ENCODE measurements around the gene SOS1.
"Not testable (repeated sequence)": the region's sequence is repeated elsewhere in the genome, so short reads cannot be mapped to it uniquely, and the experiment has no call there.

Gene SOS1

DNA sequence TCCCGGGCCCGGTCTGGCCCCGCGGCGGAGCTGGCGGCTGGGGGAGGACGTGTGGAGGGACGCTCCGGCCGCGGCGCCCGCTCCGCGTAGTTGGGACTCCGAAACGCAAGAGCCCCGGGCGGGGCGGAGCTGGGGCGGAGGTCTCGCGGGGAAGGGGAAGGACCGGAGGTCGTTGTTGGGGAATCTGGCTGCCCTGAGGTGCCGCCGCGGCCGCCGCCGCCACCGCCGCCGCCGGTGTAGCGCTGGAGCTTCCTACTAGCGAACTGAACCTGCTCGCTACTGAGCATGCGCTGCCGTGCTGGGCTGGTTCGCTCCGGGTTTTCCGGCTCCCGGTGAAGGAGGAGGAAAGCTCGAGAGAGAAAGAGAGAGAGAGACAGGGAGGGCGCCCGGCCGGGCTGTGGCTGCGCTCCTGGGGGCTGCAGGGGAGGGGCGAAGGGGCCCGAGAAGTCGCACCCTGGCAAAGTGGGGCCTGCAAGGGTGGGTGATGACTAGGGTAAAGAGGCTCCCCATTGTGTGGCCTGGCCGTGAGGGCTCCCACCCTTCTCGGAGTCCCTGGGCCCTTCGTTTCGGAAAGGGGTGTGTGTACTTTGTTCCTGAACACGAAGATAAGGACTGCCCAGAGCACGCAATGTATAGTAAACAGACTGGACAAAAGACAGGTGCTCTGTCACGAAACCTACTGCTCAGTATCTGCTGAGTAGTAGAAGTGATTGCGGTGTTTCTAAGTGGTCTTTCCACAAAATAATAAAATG, at the start of gene SOS1:
SOS1 (minus strand) TSS at position 281 of the 752 bp plus-strand sequence. CDS start 629 bp downstream, outside the sequence.
- peak; percentile 86 for DNase-seq

DNA sequence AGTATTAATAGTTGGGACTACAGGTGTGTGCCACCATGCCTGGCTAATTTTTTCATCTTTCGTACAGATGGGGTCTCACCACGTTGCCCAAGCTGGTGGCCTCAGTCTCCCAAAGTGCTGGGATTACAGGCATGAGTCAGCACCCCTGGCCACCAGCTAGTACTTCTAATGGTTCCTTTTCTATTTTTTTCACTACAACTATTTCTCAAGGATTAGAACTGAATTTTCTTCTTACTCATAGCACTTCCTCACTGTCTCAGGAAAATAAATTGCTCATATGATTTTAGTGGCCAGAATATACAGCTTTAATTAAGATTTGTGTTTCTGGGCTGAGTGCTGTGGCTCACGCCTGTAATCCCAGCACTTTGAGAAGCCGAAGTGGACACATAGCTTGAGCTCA, 43.2 kb upstream of the SOS1 start:
- no peak for DNase-seq

DNA sequence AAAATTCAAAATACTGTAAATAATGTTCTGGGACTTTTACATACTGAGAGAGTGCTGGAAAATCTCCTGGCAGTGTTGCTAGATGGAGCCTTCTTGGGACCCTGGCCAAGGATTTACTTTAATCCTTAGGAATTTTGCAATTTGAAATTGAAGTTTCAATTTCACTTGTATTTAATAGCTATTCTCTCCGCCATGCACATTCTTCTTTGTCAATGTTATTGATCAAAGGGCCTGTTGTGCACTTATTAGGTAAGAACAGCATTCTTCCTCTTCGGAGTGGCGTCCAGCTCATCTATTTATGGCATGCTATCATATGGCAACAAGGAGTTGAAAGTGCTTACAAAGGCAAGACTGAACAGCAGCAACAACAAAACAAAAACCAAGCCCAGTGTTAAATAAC, 40.1 kb upstream of the SOS1 start:
- DNase-seq = no peak

DNA sequence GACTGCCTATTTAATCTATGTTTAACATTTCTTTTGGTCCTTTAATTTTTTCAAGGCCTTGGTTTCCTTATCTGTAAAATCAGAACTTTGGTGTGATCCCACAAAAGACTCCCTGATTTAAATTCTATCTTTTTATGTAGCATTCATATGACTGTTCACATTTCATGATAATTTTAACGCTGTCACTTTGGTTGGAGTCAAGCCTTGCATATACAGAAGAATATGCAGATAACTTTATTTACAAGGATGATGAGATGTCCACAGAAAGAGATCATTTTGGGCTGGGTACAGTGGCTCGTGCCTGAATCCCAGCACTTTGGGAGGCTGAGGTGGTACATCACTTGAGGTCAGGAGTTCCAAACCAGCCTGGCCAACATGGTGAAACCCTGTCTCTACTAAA, 38.4 kb upstream of the SOS1 start:
- no peak for DNase-seq

DNA sequence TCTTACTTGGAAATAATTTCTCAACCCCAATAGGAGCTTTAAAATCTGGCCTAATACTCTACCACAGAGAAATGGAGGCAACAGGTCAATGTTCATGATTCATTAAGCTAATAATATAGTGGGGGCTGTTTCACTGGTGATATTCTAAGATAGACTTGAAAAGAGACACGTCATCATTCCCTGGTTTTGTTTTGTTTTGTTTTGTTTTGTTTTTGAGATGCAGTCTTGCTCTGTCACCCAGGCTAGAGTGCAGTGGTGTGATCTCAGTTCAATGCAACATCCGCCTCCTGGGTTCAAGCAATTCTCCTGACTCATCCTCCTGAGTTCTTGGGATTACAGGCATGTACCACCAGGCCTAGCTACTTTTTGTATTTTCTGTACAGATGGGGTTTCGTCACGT, 37.5 kb upstream of the SOS1 start:
- DNase-seq = no peak

DNA sequence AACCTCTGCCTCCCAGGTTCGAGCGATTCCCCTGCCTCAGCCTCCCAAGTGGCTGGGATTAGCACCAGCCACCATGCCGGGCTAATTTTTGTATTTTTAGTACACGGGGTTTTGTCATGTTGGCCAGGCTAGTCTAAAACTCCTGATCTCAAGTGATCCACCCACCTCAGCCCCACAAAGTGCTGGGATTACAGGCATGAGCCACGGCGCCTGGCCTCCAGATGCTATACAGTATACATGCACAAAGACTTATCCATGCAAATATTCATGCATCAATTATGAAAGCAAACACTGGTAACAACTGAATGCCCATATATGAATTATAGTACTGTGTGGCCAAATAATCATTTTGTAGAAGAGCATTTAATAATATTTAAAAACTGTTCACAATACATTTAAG, 36.0 kb upstream of the SOS1 start:
- no peak for DNase-seq

DNA sequence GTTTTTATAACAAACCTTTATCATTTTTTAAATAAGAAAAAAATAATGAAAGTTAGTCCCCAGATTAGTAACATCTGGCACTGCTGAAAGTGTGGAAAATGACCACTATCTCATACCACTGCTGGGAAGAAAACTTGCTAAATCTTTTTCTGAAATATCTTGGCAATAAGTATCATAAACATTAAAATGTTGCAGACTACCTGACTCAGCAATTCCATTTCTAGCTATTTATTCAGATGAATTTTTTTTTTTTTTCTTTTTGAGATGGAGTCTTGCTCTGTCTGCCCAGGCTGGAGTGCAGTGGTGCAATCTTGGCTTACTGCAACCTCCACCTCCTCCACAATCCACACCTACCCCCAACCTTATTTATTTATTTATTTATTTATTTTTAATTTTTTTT, 35.3 kb upstream of the SOS1 start:
- DNase-seq = no peak

DNA sequence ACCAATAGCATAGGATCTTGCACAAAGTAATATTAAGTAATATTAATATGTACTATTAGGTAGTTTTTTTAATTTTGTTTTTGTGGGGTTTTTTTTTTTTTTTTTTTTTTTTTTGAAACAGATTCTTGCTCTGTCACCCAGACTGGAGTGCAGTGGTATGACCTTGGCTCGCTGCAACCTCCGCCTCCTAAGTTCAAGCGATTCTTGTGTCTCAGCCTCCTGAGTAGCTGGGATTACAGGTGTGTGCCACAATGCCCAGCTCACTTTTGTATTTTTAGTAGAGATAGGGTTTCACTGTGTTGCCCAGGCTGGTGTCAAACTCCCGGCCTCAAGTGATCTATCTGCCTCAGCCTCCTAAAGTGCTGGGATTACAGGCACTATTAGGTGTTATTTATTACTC, 34.7 kb upstream of the SOS1 start:
- DNase-seq = not testable (repeated sequence)

DNA sequence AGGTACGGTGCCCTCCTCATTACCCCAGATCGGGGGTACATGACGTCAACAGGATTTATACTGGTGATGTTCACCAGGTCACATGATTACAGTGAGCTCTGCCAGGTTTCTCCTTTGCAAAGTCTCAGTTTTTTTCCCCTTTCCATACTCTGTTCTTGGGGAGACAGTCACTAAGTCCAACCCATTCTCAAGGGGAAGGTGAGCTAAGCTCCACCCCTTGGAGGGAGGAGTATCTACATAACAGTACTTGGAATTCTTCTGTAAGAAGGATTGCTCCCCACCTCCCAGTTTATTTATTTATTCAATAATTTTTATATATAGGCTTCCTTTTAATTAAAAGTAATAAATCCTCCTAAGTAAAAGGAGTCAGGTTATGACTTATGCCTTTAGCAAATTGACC, 34.1 kb upstream of the SOS1 start:
- DNase-seq = no peak

DNA sequence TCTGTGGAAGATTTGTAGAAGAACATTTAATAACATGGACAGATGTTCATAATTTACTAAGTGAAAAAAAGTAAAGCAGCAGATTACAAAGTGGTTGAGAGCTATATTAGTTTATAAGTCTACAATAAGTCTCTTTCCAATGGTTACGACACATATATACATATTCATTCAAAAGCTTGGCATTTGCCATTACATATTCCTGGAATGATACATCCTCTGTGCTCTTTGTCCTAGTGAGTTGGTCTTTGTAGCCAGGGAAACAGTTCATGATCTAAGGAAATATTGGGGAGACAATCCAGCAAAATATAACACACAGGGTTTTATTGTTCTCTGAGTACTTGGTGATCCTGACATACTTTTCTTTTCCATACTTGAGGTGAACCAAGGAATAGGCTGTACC, 32.5 kb upstream of the SOS1 start:
- no peak for DNase-seq

DNA sequence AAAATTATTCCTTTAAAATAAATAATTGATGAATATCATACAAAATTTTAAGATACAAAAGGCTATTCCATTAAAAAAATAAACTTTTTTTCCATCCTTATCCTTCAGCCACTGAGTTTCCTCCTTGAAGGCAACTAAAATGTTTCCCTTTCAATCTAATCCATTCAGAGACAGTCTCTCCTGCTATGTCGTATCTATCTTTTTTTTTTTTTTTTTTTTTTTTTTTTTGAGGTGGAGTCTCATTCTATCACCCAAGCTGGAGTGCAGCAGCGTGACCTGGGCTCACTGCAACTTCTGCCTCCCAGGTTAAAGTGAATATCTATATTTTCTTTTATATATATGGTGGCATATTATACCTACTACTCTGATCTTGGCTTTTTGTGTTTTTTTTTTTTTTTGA, 31.7 kb upstream of the SOS1 start:
- no peak for DNase-seq

DNA sequence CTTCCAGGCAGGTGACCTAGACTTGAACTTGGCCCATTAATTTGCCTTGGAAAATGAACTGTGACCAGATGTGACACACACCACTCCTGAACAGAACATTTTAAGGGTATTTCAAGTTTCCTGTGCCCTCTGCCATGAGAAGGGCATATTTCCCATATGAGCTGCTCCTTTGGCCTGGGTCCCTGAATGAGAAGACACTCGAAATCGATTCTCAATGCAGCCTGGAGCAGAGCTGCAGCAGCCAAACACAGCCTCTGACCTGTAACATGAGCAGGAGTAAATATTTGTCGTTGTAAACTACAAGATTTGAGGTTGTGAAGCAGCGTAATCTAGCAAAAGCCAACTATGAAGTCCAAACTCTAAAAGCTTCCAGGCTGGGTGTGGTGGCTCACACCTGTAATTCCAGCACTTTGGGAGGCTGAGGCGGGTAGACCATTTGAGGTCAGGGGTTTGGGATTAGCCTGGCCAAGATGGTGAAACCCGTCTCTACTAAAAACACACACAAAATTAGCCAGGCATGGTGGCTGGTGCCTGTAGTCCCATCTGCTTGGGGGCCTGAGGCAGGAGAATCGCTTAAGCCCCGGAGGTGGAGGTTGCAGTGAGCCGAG, 30.1 kb upstream of the SOS1 start:
- no peak for DNase-seq

DNA sequence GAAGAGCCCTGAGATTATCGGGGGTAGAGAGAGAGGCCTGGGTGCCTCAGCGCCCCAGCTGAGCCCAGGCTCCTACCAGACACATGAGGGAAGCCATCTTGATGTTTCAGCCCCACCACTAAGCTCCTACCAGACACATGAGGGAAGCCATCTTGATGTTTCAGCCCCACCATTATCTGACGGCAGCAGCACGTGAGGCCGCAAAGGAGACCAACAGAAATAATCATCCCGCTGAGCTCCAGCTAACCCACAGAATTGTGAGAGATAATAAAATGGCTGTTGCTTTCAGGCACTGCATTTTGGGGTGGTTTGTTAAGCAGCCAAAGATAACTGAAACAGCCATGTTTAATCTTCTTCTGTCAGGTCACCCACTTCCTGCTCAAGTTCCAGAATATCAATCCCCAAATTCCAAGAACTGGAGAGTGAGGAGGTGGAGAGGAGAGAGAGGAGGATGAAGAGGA, 29.3 kb upstream of the SOS1 start:
- no peak for DNase-seq

DNA sequence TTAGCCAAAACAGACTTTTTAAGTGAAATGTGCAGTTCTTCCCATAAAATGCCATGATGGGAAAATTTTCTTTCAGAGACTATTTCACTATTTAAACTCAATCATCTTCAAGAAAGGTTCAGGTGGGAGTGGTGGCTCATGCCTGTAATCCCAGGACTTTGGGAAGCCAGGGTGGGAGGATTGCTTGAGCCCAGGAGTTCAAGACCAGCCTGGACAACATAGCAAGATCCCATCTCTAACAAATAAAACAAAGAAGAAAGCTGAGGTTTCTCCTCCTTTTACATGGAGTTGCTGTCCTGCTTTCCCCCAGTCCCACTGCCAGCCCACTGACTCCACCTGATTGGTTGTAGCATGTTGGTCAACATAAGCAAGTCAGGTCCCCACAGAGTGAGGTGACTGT, 25.8 kb upstream of the SOS1 start:
- no peak for DNase-seq

DNA sequence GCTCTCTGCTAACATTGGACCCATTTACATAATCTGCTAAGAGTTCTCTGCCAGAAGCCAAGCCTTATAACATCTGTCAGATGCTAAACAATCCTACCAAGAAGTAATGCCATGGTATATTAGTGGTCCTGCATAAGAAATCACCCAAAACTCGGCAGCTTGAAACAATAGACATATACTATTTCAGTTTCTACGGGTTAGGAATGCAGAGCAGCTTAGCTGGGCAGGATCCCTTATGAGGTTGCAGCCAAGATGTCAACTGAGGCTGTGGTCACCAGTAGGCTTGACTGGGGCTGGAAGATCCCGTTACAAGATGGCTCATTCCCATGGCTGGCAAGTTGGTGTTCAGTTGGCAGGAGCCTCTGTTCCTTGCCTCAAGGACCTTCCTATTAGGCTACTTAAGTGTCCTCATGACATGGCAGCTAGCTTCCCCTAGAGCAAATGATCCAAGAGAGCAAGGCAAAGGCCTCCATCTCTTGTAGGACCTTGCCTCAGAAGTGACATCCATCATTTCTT, 25.1 kb upstream of the SOS1 start:
- no peak for DNase-seq

DNA sequence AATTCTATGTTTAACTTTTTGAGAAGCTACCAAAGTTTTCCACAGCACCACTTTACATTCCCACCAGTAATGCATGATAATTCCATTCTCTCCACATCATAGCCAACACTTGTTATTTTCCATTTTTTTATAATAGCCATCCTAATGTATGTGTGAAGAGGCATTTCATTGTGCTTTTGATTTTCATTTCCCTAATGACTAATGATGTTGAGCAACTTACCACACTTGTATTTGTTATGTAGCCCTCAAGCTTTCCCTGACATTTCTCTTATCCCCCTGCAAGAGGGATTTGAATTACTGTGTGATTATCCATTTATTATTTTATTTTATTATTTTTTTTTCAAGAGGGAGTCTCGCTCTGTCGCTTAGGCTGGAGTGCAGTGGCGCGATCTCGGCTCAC, 23.6 kb upstream of the SOS1 start:
- DNase-seq = no peak

DNA sequence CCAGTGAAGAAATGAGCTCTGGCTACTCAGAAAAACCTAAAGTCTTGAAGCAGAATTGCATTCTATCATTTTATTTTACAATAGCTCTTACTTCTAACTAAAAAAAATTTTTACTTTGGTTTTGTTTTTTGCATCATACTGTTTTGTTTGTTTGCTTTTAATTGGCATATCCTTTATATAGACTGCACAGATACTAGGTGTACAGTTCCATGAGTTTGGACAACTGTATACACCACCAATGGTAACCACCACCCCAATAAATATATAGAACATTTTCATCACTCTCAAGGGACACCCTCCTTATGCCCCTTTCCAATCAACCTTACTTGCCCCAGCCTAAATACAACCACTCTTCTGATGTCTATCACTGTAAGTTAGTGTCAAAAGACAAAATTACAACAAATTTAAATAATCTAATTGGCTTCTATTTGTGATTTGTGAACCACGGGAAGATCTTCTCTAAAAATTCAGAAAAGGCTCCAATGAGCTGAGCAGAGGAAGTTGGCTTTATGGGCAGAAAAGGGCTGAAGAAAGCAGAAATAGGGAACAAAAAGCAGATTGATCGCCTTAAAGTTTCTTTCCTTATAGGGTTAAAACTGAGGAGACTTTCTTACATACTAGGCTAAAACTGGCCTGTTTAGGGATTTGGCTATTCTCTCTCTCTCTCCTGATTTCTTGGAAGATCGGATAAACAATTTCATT, 22.2 kb upstream of the SOS1 start:
- no peak for DNase-seq

DNA sequence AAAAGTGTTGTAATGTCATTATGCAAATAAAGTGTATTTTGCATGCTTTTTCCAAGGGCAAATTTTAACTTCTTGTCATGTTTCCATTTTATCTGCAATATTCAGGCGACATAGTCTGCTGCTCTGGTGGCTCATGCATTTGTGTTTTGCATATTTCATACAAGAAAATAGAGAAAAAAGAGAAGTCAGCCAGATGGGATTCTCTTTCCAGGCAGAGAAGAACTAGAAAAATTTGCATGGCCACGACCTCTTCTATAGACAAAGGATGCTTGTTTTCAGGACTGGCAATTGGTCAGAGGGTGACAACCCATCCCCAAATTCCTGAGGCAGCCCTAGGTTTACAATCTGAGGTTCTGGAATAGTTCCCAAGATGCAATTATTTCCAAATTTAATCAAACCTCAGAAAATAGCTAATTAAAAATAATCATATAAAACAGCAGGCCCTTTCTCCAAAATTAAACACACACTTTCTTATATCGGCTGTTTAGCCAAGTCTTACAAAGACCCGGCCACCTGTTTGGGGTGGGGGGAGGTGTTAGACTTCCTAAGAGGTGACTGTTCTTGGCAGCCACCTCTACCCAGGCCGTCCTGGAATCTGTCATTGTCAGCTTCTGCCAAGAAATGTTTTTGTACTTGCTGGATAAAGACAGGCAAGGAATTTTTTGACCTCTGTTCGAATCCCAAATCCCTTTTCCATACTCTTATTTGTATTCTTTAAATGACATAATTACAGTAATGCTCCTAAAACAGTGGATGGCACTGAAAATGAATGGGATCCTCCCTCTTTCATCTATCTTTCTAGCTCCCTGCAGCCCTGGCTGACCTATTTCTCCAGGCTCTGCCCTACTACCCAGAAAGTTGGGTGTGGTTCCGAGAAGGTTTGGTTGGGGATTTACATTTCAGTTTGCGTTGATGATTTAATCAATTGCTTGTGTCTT, 20.8 kb upstream of the SOS1 start:
- DNase-seq = no peak

DNA sequence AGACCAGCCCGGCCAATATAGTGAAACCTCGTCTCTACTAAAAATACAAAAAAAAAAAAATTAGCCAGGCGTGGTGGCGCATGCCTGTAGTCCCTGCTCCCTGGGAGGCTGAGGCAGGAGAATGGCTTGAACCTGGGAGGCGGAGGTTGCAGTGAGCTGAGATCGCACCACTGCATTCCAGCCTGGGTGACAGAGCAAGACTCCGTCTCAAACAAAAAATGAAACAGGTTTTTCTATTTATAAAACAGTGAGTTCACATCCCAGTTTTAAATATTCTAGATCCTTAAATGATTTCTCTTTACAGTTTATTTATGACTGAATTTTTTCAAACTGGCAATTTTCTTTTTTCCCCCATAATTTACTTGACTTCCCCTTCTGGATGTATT, 20.1 kb upstream of the SOS1 start:
- not testable (repeated sequence) for DNase-seq

DNA sequence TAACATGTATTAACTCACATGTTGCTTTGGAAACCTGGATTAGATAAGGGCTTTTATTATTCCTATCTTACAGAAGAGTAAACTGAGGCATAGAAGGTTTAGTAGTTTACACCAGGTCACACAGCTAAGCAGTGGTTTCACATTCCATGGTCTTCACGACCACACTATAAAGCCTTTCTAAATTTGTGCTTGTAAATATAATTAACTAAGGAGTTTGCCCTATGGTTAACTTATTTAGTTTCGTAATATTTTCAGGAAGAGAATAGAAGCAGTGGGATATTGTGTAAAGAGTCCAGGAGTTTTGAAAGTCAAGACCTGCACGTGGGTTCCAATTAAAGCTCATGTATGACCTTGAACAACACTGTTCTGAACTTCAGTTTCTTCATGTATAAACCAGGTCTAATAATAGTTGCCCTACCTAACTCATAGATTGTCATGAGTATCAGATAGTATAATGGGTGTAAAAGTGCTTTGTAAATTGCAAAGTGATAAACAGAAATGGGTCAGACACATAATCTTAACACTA, 19.5 kb upstream of the SOS1 start:
- no peak for DNase-seq

DNA sequence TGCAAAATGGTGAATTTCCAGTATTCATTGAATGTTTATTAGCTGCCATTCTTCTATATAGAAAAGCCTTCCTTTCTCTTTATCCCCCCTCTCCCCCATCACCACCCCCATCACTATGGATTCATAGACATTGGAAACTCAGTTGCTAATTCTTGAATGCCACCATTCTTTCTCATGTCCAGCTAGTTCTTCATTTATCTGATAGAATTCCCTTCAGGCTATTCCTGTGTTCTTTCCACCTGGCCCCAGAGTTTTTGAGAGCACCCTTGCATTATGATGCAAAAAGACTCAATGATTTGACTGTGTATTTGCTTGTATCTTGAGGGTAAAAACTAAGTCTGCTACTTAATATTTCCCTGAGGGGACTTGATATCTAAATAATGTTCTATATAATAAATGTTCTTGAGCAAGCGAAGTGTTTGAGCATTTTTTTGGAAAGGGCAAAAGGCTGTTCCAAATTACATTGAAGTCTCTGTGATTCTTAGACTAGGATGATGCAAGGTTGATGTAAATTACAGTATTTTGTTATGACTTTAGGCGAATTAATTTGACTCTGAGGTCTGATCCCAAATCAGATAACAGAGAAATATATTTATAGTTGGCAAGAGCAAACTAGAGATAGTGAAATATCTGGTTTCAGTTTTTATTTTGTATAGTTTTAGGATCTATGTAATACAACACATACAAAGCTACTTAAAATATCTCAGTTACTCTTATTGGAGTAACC, 18.8 kb upstream of the SOS1 start:
- no peak for DNase-seq

DNA sequence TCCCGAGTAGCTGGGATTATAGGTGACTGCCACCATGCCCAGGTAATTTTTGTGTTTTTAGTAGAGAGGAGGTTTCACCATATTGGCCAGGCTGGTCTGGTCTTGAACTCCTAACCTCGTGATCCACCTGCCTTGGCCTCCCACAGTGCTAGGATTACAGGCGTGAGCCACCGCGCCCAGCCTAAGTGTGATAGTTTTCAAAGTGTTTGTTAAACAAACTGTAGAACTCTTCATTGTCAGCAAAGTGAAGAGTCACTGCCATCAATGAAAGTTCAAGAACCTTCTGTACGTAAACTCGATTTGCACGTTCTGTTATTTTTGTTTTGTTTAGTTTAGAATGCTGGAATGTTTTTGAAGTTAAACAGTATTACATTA, 18.0 kb upstream of the SOS1 start:
- no peak for DNase-seq

All from activated T-cell treated with anti-CD3 and anti-CD28 coated beads for 4 hours (primary cell).